Psoas muscle (tissue), 8 donors: ENCODE measurements around the gene THBD. TPM values are rescaled to one million over a fixed set of nuclear protein-coding genes. Genes with fewer than 3 reads are reported as not detected.

Experiments
- ATAC-seq, 4 donors: fragments of 200-7000 bp; cut with Tn5 transposase; one replicate each; pipeline ENCODE4 v1.9.1; 2020; ENCODE audit warnings: moderate library complexity in 3 of 4, mild to moderate bottlenecking in 2 of 4
- DNase-seq, 2 donors: peaks; one replicate each; pipeline ENCODE4 v3.0.0-alpha.2; 2020
- H3K27ac ChIP-seq: fragments of 200-600 bp; one replicate; pipeline ENCODE4 v1.8.0; 2022
- H3K27me3 ChIP-seq, 3 donors: fragments of 200-600 bp in 1 of 3; one replicate each; pipeline versions ENCODE4 v1.6.1 to v1.8.0; 2013 to 2022; ENCODE audit warnings: low read length in 2 of 3, mild to moderate bottlenecking in 2 of 3, moderate library complexity in 1 of 3; ENCODE audit not compliant: insufficient read depth in 3 of 3
- H3K36me3 ChIP-seq, 2 donors: fragments of 200-600 bp in 1 of 2; one replicate each; pipeline versions ENCODE4 v1.6.1 to v1.8.0; 2013 to 2022; ENCODE audit warnings: low read depth in 1 of 2, mild to moderate bottlenecking in 1 of 2, moderate library complexity in 1 of 2; ENCODE audit not compliant: insufficient read depth in 1 of 2
- H3K4me1 ChIP-seq: fragments of 200-600 bp; one replicate; pipeline ENCODE4 v1.8.0; 2022
- H3K4me3 ChIP-seq: fragments of 200-600 bp; one replicate; pipeline ENCODE4 v1.8.0; 2022; ENCODE audit warnings: mild to moderate bottlenecking
- H3K9me3 ChIP-seq: fragments of 200-600 bp; one replicate; pipeline ENCODE4 v1.8.0; 2022
- CTCF ChIP-seq: fragments of 200-600 bp; IDR thresholded peaks from one replicate; pipeline ENCODE4 v1.8.0; 2022; ENCODE audit warnings: antibody characterized with exemption
- WGBS, 3 donors: extraction: QIAGEN DNeasy Blood & Tissue Kit; methylation state at CpG; one replicate each; pipeline versions ENCODE4 v1.1.6 to v1.1.7; 2013; 5-methylcytosine and 5-hydroxymethylcytosine counted together
- intact Hi-C, 2 donors: fragments of 100-400 bp; cut with DNase I; formaldehyde crosslinking; loops; one replicate each; pipeline versions ENCODE4 v1.11.0 to v1.14.2; 2022
- polyA plus RNA-seq, 3 donors: library from polyadenylated mRNA; stranded (reverse); fragments of 200-250 nt; gene quantifications; one replicate each; pipeline ENCODE4 v1.2.3, GENCODE V29; 2013
- total RNA-seq, 4 donors: library from RNA; stranded (reverse); fragmentation: NEBNext Ultra II Directional in 2 of 4; extraction: Animal tissue kit (Norgen Biotek cat#: 25700) in 2 of 4; gene quantifications; one replicate each; pipeline versions ENCODE4 v1.2.1 to v1.2.4, GENCODE V29; 2021 to 2023
- donor health status: healthy with polysubstance abuse.
- donor health status: DM: no; HTN: no; CAD: no; lungs with moderate emphysema.
- donor health status: Bipolar disorder and iron deficiency.
- donor health status: healthy.
- donor health status: DM: yes; HTN: yes; CAD: no.
- donor health status: DM: no; HTN: no; CAD: no.
- donor health status: DM: no; HTN: no; CAD: no.
- donor health status: DM: yes; HTN: yes; CAD: no.

Gene THBD
- total and polyA plus RNA-seq, 7 donors = 6.5 to 604 (median 50.0) TPM

- 87 to 95% (median 91%) methylated on average over 3 of the region's 3 CpGs for WGBS, 3 donors
Observed at GRCh38 chr20:23074052-23074451, 24.6 kb upstream of the THBD start.

GRCh38 chr20:23072892-23073586 lies 23.6 kb upstream of the THBD start:
- ATAC-seq = no peak
- Histone ChIP-seq H3K4me3 (no peak overlapping the region), H3K36me3 (no peaks in the 10 kb centered on the region), H3K9me3 (no peaks in the 10 kb centered on the region), H3K27ac (no peak overlapping the region), H3K4me1 (no peaks in the 10 kb centered on the region), H3K27me3 (no peaks in the 10 kb centered on the region)
- no peak for TF ChIP-seq CTCF
- 79 to 84% (median 82%) methylated on average over 11 of the region's 11 CpGs for WGBS, 3 donors
- intact Hi-C loops = no loop called here
- DNase-seq = no peak

More at GRCh38 chr20:23074052-23074451, 24.6 kb upstream of the THBD start:
- DNase-seq (no peak), ATAC-seq (no peak)
- Histone ChIP-seq H3K4me3 (no peak overlapping the region), H3K27me3 (no peaks in the 10 kb centered on the region), H3K27ac (no peak overlapping the region), H3K9me3 (no peaks in the 10 kb centered on the region), H3K36me3 (no peaks in the 10 kb centered on the region), H3K4me1 (no peaks in the 10 kb centered on the region)
- intact Hi-C loops = no loop called here
- no peak for TF ChIP-seq CTCF

DNA sequence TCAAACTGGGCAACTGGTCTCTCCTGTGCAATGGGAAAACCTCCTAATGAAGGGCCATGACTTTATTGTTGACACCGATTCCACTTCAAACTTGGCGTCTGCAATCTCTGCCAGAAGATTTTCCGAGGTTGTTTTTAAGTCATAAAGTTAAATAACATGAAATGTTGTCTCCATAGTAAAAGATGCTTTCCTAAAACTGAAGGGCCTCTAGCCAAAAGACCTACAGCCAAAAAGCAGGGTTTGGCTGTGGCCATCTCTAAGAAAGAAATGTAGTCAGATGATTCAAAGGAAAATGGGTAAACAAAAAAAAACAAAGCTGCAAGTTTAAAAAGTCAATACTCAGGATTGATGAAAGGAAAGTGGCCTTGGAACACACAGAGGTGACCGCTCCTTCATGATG lies 22.5 kb upstream of the THBD start:
- no peak for TF ChIP-seq CTCF
- WGBS, 3 donors = 67 to 71% (median 70%) methylated on average over 4 of the region's 4 CpGs
- DNase-seq = no peak
- no peaks in the 10 kb centered on the region for H3K4me1 ChIP-seq
- H3K36me3 ChIP-seq = no peaks in the 10 kb centered on the region
- H3K9me3 ChIP-seq = no peaks in the 10 kb centered on the region
- H3K27me3 ChIP-seq = no peaks in the 10 kb centered on the region
- intact Hi-C loops = no loop called here
- no peak overlapping the region for H3K4me3 ChIP-seq
- no peak for ATAC-seq
- no peak overlapping the region for H3K27ac ChIP-seq

DNA sequence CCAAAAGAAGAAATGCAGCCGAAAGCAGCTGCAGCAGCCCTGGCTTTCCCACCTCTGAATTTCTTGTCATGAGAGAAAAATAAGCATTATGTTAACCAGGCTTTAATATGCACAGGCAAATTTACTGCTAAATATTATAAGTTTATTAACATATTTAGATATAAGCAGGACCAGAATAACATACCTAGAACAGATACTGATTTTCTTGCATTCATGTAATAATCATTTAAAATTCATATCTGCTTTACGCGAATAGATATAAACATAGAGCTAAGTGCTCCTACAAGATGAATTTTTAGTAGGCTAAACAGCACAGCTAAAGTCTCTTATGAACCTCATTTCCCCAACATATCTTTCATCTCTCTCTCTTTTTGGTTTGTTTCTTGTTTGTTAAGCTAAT lies 21.9 kb upstream of the THBD start:
- Histone ChIP-seq H3K9me3 (no peaks in the 10 kb centered on the region), H3K27ac (no peak overlapping the region), H3K4me3 (no peak overlapping the region), H3K27me3 (no peaks in the 10 kb centered on the region), H3K4me1 (no peaks in the 10 kb centered on the region), H3K36me3 (no peaks in the 10 kb centered on the region)
- 61 to 81% (median 78%) methylated on average over 3 of the region's 3 CpGs for WGBS, 3 donors
- ATAC-seq (no peak), DNase-seq (no peak)
- TF ChIP-seq CTCF = no peak
- intact Hi-C loops = no loop called here

DNA sequence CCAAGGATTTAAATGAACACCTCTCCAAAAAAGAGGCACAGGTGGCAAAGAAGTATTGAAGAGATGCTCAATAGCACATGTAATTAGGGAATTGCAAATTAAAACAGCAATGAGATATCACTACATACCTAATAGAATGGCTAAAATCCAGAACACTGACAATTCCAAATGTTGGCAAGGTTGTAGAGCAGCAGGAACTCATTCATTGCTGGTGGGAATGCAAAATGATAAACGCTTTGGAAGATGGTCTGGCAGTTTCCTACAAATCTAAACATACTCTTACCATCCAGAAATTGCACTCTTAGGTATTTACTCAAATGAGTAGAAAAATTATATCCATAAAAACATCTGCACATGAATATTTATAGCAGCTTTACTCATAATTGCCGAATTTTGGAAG lies 19.6 kb upstream of the THBD start:
- Histone ChIP-seq H3K9me3 (no peaks in the 10 kb centered on the region), H3K27ac (no peak overlapping the region), H3K4me1 (no peaks in the 10 kb centered on the region), H3K4me3 (no peak overlapping the region), H3K36me3 (no peaks in the 10 kb centered on the region), H3K27me3 (no peaks in the 10 kb centered on the region)
- 83 to 94% (median 93%) methylated on average over 2 of the region's 2 CpGs for WGBS, 3 donors
- TF ChIP-seq CTCF = no peak
- intact Hi-C loops = no loop called here
- ATAC-seq = no peak
- DNase-seq = no peak
